Measurements from ENCODE around the gene SORBS2.
A peak's percentile ranks its signal among the peaks of the same experiment; 100 is the strongest.
"Not testable (repeated sequence)": the region's sequence is repeated elsewhere in the genome, so short reads cannot be mapped to it uniquely, and the experiment has no call there.

SORBS2 gene

GRCh38 chr4:185716577-185717376 lies 95.2 kb downstream of the SORBS2 start:
- no peak for DNase-seq (ENCODE audit: low read depth in 2 of 2)

- DNase-seq (ENCODE audit: low read depth in 2 of 2), result no peak
These were observed 95.8 kb downstream of the SORBS2 start for GRCh38 chr4:185716141-185716551.

- not testable (repeated sequence) for DNase-seq (ENCODE audit: low read depth in 2 of 2)
These were observed 97.5 kb downstream of the SORBS2 start for GRCh38 chr4:185714524-185714923.

- no peak for DNase-seq (ENCODE audit: low read depth in 2 of 2)
These were observed 98.3 kb downstream of the SORBS2 start for GRCh38 chr4:185713731-185714130.

- no peak for DNase-seq (ENCODE audit: low read depth in 2 of 2)
These were observed 98.7 kb downstream of the SORBS2 start for GRCh38 chr4:185713272-185713671.

GRCh38 chr4:185712350-185713024 lies 99.5 kb downstream of the SORBS2 start:
- no peak for DNase-seq (ENCODE audit: low read depth in 2 of 2)

DNA sequence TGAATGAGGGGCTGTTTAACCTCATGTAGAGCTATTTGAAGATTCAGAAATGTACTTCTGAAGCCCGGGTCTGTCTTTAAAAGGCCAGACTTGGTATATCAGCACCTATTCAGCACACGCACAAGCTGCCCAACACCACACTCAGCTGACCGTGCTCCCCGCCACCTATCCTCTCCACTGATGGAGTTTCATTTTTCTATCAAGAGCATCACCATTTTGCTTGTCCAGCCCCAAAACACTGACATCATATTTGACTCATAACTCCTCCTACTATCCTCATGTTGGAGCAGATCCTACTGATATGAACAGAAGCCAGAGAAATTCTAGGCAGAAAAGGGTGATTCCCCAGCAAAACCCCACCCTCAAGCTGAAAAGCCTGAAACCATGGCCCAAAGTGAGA lies 100.3 kb downstream of the SORBS2 start:
- no peak for DNase-seq (ENCODE audit: low read depth in 2 of 2)

GRCh38 chr4:185710487-185710995 lies 101.5 kb downstream of the SORBS2 start:
- no peak for DNase-seq (ENCODE audit: low read depth in 2 of 2)

DNA sequence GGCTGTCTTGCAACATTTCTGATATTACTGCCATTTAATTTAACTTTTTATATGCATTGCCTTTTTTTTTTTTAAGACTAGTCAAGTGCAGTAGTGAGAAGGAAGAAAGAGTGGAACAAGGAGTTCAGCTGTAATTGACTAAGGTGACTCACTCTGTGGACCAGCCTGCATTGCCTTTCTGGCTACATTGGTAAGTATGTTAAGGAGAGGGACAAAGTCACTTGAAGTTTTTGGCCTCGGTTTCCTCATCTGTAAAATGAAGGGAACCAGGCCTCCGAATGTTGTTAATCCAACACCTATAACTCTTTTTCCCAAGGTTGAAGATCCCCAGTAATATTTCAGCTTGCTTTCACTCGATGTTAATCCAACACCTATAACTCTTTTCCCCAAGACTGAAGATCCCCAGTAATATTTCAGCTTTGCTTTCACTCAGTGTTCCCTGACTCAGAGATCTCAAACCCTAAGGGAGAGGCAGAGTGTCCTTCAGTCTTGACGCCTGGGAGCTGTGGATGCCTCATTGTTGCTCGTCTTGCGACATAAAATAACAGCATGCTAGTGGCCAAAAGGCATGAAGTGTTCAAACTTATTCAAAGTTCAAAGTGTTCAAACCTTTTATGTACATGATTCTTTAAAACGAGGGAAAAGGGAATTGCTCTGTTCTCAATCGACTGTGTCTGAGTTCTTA lies 102.0 kb downstream of the SORBS2 start:
- DNase-seq (ENCODE audit: low read depth in 2 of 2), result no peak

GRCh38 chr4:185708348-185708747 lies 103.6 kb downstream of the SORBS2 start:
- peak; percentile 36 to 50 for DNase-seq (ENCODE audit: low read depth in 2 of 2)

- not testable (repeated sequence) for DNase-seq (ENCODE audit: low read depth in 2 of 2)
These were observed 104.4 kb downstream of the SORBS2 start for GRCh38 chr4:185707622-185708021.

DNA sequence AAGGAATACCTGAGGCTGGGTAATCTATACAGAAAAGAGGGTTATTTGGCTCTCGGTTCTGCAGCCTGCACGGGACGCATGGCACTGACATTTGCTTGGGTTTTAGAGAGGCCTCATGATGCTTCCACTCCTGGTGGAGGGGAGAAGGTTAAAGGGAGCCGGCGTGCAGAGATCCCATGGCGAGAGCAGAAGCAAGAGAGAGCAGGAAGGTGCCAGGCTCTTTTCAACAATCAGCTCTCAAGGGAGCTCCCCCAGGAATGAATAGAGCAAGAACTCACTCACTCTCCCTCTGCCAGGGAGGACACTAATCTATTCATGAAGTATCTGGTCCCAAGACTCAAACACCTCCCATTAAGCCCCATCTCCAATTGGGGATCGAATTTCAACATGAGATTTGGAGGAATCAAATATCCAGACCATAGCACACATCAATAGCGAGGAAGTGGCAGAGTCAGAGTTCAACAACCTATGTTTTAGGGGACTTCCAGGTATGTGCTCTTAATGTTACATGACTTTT lies 109.8 kb downstream of the SORBS2 start:
- no peak for DNase-seq (ENCODE audit: low read depth in 2 of 2)

DNA sequence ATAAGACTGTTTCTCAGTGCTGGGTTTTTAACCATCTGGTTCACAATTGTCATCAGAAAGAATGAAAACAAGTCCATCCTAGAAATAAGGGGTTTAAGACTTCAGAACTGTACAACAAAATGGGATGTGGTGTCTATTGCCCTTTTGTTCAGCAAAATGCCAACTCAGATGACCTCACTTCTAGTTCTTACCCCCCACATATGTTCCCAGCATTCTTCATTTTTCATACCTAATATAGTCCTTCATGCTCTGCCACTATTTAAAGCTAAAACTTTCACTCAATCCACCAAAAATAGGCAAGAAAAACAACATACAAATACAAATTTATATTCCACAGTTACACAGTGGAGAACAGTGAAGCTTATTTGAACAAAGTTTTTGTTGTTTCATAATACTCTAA lies 111.4 kb downstream of the SORBS2 start:
- no peak for DNase-seq (ENCODE audit: low read depth in 2 of 2)

DNA sequence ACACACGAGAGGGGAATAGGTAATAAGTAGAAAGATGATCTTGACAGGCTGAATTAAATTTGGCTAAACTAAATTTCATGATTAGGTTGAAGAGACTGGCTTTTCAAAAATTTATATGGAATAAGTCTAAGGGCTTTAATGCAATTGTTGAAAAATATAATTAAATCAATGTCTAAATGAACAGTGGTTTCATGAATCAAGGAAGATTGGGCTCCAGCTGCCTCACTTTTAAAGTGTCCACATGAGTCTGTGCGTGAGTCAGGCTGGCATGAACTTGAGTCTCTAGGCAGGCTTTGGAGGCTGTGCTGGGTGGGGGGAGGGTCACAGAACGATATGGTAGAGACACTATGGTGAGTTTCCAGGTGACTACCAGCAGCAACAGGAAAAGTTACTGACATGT lies 111.9 kb downstream of the SORBS2 start:
- no peak for DNase-seq (ENCODE audit: low read depth in 2 of 2)

GRCh38 chr4:185697488-185697887 lies 114.5 kb downstream of the SORBS2 start:
- DNase-seq (ENCODE audit: low read depth in 2 of 2), result no peak

GRCh38 chr4:185695743-185696142 lies 116.3 kb downstream of the SORBS2 start:
- DNase-seq (ENCODE audit: low read depth in 2 of 2), result no peak

DNA sequence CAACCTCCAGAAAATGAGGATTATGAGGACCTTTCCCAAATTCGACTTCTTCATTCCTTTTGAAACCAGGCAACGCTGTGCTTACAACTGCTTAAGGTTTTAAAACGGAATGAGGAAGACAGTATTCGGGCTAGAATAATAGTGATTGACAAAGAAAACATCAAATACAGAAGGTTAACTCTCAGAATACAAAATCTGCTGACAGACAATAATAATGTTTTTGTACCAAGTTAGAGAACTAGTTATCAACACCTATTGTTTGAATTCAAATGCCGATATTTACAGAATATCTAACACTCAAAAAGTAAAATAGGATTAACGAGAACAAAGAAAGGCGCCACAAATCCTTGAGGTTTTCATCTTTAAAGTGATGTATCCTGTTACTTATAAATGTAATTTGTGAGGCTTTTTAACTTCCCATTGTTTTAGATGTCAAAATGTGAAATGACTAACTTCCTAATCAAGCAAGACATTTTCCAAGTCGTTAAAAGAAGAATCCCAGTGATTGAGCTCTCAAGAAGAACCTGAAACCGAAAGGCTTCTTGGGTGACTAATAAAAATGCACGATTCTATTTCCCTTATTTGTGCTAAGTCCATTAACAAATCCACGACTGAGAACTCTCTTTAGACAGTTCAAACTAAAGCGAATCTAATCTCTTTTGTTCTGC lies 118.3 kb downstream of the SORBS2 start:
- DNase-seq (ENCODE audit: low read depth in 2 of 2), result no peak

DNA sequence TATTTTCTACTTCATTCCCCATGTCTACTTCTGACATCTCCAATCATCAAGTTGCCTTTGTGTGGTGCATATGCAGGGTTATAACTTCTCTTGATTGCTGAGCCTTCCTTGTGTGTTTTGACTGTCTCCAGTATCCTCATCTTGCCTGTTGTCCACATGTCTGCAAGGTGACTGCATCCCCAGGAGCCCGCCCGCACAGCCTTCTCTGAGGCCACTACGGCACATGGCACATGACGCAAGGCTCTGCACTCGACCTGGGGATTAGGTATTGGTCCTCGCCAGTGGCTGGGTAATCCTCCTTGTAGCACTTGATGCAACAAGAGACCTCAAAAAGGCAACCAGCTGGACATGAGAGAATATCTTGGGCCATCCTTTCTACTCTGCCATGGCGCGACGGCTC lies 122.6 kb downstream of the SORBS2 start:
- no peak for DNase-seq (ENCODE audit: low read depth in 2 of 2)

GRCh38 chr4:185685804-185686203 lies 126.2 kb downstream of the SORBS2 start:
- no peak for DNase-seq (ENCODE audit: low read depth in 2 of 2)

DNA sequence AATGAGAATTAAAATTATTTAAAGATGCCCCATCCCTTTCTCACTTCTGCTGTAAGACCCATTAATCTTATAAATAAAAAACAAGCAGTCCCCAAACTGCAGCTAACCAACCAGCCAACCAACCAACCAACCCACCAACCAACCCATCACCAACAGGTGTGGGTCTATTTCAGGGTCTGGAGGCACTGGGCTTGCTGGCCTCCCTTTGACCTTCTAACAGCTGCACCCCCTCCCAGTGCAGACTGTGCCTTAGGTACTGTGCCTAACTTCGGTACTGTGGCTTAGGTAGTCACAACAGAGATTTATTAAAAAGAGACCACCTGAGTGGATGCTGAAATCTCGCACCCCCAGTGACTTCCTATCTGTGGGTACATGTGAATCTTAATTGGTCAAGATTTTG lies 128.1 kb downstream of the SORBS2 start:
- DNase-seq (ENCODE audit: low read depth in 2 of 2), result no peak

DNA sequence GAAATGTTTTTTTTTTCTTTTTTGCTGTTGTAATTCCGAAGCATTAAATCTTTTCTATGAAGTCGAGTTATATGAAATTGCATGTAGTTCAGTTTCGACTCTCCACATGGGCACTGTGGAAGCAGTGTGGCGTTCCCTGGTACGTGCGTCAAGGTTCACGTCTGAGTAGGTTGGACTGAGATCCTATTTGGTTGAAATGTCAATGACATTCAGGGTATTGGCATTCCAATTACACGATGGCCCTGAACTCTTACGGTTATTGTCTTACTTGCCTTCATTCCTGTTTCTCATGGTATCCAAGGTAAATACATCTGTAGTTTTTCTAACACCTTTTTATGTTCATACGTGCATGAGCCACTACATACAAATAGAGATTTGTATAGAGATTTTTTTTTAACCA lies 128.8 kb downstream of the SORBS2 start:
- no peak for DNase-seq (ENCODE audit: low read depth in 2 of 2)

DNA sequence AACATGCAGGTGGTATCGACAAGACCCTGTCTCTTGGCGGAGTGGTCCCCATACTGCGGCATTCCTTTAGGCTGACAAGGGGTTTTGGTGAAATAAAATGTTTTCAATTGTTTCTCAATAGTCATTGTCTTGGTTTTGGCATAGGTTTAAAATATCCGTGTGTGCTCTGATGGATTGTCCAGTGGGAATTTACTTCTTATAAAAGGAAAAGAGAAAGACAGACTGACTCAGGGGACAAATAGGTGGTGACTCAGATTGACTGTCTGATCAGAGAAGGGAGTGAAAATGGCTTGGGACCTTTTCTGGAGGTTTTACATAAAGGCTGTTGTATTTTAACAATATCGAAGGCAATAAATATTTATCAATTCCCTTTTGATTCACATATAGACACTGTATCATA lies 129.8 kb downstream of the SORBS2 start:
- peak in 1 of 2 experiments; percentile 20 for DNase-seq (ENCODE audit: low read depth in 2 of 2)
